GM18951 (cell line): ENCODE data around the gene TUBB2B.
"Not testable (repeated sequence)": the region's sequence is repeated elsewhere in the genome, so short reads cannot be mapped to it uniquely, and the experiment has no call there.

Experiments used
- POLR2A ChIP-seq: IDR thresholded peaks from 4 replicates; pipeline ENCODE4 v1.6.1; 2011; ENCODE audit warnings: mild to moderate bottlenecking; ENCODE audit not compliant: insufficient read length, insufficient read depth; ENCODE audit errors: extremely low read depth
- in situ Hi-C: fragments of 300-500 bp; cut with MboI; formaldehyde crosslinking; loops from one replicate; pipeline ENCODE4 v1.12.0; 2022; ENCODE audit warnings: low sequenced_read_pairs, mixed read lengths, inconsistent platforms; ENCODE audit not compliant: unreplicated experiment

Gene TUBB2B

GRCh38 chr6:3195695-3196497 lies 31.6 kb downstream of the TUBB2B start:
- no peak for TF ChIP-seq POLR2A
- in situ Hi-C loops: no loop called here

DNA sequence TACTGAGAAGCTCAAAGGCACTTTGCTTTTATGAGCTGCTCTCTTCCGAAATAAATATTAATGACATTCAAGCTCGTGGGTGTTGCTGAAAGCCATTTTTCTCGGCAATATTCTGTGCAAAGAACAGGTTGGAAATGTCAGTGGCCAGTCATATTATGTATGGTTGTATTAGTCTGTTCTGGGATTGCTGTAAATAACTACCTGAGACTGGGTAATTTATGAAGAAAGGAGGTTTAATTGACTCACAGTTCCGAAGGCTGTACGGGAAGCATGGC lies 32.1 kb downstream of the TUBB2B start:
- in situ Hi-C loops: no loop called here
- no peak for TF ChIP-seq POLR2A

DNA sequence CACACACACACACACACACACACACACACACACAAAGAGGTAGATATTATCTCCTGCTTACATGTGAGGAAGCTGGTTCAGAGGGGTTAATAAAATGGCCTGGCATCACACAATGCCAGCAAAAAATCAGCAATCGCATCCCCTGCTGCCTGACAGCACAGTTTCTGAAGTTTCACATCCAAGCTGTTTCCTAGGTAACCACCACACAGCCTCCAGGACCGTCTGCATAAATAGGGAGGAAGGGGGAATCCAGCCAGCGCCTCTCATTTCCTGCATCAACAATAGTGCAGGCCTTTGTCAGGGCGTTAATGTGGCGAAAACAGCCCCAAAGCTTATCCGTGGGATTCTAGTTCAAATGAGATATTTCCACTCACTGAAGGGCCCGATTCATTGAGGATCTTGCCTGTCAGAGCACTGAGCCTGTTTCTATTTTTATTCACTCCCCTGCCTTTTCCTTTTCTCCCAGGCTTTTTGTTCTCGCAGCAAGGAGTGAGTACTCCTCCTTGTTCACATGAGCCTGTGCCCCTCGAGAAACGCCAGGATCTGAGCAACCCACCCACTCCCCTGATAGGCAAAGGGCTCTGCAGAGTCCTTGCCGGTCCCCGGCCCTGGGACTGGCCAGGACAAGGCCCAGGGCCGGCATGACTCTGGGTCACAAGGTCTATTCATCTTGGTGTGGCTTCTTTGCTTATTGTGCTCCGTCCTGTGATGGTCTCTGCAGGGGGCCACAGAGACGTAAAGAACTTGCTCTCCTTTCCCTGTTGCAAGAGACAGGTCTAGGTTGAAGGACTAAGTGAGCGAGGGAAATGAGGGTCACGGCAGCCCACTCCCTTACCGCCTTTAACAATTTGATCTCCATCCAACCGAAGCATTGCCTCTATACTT lies 32.7 kb downstream of the TUBB2B start:
- in situ Hi-C loops: no loop called here
- TF ChIP-seq POLR2A: no peak

DNA sequence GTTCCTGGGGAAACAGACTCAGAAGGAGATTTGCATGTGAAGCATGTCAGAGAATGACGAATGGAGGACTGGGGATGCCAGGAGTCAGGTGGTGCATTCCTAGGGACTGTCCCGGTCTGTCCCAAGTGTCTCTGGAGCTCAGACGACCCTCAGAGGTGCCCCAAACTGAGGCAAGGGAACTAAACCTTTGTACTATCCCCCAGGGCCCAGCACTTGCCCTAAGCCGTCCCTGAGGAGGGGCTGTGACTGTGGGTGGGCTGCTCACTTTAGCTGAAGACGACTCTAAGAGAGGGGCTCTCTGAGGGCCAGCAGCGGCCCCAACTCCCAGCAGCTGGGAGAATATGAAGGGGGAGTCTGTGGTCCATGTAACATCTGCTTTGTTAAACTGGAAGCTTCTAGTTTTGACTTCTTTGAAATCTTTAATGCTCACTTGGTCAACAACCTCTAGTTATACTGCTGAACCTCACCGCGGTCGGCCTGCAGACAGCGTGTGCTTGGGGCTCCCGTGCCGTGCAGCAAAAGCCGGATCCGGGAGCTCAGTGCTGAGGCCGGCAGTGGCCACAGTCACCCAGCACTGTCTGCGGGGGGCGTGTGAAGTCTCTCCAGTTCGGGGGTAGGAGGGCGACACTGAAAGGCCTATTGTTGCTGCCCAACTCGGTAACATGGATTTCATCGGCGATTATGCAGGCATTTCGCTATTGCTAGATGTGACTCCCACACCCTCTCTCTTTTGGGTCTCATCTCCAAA lies 34.2 kb downstream of the TUBB2B start:
- no peak for TF ChIP-seq POLR2A
- in situ Hi-C loops: no loop called here

- in situ Hi-C loops: no loop called here
Observed at GRCh38 chr6:3190779-3191178, 36.7 kb downstream of the TUBB2B start.

DNA sequence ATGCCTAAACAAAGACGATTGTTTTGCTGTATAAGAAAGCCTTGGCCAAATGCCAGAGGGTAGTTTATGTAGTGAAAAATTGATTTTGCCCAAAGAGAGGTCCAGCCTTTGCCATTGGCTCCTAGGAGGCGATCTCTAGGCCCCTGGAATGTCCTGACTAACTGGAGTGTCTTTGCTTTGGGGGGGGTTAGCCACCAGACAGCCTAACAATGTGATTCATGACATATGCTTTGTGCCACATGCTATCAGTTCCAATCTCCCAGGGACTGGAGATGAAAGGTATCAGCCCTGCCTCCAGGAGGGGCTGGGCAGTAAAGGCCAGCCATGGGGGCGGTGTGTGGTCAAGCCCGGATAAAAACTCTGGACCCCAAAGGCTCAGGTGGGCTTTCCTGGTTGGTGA lies 37.4 kb downstream of the TUBB2B start:
- TF ChIP-seq POLR2A: no peak
- in situ Hi-C loops: no loop called here

More at GRCh38 chr6:3190779-3191178, 36.7 kb downstream of the TUBB2B start:
- no peak for TF ChIP-seq POLR2A

DNA sequence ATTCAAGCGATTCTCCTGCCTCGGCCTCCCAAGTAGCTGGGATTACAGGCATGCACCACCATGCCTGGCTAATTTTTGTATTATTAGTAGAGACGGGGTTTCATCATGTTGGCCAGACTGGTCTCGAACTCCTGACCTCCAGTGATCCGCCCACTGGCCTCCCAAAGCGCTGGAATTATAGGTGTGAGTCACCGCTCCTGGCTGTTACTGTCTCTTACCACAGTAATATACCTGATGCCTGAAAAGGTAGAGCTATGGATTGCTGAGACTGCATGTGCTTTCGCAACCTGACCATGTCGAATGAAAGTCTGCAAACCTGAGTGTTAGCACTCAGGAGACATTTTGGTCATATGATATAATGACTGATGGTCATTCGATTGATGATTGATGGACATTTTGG lies 38.3 kb downstream of the TUBB2B start:
- in situ Hi-C loops: not testable (repeated sequence)

DNA sequence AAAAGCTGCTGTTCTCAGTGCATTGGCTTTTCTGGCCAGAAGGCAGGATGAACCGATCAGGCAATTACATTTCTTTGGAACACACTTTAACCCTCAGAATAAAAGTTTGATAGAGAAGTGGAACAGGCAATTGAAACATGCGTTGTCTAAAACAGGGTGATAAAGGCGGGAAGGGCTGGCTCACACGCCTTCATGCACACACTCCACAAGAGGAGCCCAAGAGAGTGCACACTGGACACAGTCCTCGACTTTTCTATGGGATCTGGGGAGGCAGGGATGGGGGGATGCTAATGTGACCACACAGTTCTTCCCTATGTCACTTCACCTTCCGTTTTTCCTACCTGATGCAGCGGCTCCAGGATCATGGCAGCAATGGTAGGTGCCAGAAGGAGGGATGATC lies 39.2 kb downstream of the TUBB2B start:
- in situ Hi-C loops: no loop called here
- TF ChIP-seq POLR2A: no peak

DNA sequence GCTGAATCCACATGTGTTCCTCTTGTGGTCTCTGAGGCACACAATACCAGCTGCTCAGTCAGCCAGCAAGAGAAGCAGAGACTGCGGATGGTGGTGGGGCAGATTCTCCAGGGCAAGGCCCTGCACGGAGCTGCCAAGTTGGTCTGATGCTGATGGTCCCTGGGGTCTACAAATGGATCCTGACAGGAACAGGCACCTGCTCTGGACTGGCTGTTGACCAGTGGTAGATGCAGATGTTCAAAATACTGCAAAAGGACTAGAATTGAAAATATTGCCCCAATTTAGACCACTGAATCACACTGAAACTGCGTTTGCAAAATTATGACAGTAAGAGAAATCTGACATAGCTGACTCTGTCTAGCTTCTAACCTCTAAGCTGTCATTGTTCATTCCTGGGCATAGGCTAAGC lies 40.5 kb downstream of the TUBB2B start:
- TF ChIP-seq POLR2A: no peak
- in situ Hi-C loops: no loop called here

DNA sequence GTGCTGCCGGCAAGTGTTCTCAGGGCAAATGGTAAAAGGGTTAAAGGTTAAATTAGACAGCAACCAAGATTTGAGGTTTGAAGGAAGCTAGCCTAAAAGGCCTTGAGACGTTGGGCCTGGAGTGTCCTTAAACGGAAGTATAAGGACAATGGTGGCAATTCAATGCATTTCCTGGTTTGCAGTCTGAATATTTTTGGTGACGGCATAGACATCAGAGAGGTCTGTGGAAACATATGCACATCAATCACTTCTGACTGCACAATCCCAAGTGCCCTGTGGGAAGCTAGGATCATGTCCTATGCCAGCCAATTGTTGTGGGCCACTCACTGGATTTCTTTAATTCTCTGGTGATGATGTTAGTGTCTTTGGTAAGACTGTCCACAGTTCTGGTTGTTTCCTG lies 44.4 kb downstream of the TUBB2B start:
- TF ChIP-seq POLR2A: no peak
- in situ Hi-C loops: no loop called here

DNA sequence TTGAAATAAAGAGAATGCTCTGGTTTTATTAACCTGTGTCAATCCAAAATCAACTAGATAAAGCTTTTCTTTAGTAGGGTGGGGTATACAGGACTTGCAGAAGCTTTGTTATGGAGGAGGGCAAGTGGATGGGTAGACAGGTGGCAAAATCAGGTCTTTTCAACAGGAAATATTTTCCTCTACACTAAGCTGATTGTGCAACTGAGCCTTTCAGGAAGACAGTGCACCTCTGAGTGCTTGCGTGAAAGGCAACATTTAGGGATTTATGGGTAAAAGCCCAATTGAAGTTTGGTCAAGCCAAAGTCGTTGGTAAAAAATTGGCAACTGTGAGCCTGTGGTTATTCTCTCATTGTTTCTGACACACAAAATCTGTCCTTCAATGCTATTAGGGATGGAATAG lies 46.3 kb downstream of the TUBB2B start:
- TF ChIP-seq POLR2A: no peak
- in situ Hi-C loops: no loop called here

- in situ Hi-C loops: not testable (repeated sequence)
Observed at GRCh38 chr6:3179945-3180344, 47.5 kb downstream of the TUBB2B start.

GRCh38 chr6:3178666-3179065 lies 48.8 kb downstream of the TUBB2B start:
- in situ Hi-C loops: not testable (repeated sequence)

- in situ Hi-C loops: no loop called here
- TF ChIP-seq POLR2A: no peak
Observed at GRCh38 chr6:3176562-3177355, 50.7 kb downstream of the TUBB2B start.
